ENCODE measurements around the gene SH3BP5. TPM values are rescaled to one million over a fixed set of nuclear protein-coding genes. Genes with fewer than 3 reads are reported as not detected.

Gene SH3BP5
- total RNA-seq, 2 donors from 2014 or later: 13.3 to 71.6 TPM

DNA sequence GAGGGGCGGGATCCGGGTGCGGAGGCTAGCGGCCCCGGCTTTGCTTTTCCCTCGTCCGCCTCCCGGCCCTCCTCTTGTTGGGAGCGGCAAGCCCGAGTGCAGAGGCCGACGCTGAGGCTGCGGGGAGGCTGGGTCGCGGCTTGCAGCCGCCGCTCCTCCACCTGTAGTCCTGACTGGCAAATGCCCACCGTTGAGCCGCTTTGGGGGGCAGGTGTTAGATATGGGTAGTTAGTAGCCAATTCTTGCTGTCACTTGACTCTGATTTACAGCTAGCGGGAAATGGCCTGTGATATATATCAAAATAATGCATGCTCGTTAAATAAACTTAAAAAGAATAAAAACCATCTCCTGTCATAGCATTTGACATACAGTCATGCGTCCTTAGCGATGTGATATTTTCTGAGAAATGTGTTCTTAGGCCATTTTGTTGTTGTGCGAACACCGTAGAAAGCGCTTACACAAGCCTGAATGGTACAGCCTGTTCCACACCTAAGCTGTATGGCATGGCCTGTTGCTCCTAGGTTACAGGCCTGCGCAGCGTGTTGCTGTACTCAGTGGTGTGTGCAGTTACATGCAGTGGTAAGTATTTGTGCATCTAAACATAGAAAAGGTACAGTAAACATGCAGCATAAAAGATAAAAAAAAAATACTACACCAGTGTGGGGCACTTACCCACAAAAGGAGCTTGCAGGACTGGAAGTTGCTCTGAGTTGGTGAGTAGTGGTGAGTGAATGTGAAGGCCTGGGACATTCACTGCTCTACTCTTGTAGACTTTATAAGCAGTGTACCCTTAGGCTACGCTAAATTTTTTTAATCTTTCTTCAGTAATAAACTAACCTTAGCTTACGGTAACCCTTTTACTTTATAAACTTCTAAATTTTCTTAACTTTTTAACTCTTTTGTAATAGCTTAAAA, 125.5 kb downstream of the SH3BP5 start:
- H3K9me3 ChIP-seq: no peaks in the 10 kb centered on the region
- 3% methylated on average over 25 of the region's 30 CpGs for WGBS

DNA sequence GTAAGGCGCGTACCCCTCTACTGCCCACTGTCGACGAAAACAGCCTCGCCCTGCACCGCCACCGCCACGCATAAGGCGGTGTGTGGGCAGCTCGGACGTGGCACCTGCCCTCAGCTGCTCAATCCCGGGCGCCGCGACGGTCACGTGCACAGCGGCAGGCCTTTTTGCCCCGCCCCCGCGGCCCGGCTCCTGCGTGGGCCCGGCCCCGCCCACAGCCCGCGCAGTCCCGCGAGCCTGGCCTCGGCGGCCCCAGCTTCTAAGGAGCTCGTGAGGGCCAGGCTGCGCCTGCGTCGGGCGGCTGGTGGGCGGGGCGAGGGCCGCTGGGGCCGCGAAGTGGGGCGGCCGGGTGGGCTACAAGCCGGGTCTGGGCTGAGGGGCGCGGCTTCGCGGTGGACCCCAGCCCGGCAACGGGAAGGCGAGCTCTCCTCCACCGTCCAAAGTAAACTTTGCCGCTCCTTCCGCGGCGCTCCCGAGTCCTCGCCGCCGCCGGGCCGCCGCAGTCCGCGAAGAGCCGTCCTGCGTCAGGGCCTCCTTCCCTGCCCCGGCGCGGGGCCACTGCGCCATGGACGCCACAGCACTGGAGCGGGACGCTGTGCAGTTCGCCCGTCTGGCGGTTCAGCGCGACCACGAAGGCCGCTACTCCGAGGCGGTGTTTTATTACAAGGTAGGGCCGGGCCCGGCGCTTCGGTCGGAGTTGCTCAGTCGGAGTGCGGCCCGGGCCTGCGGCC, 126.3 kb downstream of the SH3BP5 start, which contains the start of gene CAPN7:
CAPN7 (plus strand) TSS at position 313 of the 728 bp plus-strand sequence; CDS start at position 563, 250 bp downstream.
- Histone ChIP-seq H3K4me1 (replicated peaks) (no peaks in the 10 kb centered on the region), H3K4me3 (peak within 1 kb of the TSS; percentile 59 to 83), H3K27ac (peak within 1 kb of the TSS; percentile 85 to 93), H3K9me3 (no peaks in the 10 kb centered on the region), H3K36me3 (no peaks in the 10 kb centered on the region), H3K27me3 (replicated peaks; ENCODE audit: insufficient read depth) (no peaks in the 10 kb centered on the region)
- DNase-seq (ENCODE audit: low spot score): peak; percentile 93
- intact Hi-C loops (cut with DNase I): loop anchor here (5.0 to 10.0 kb wide), 3 partner anchors 61 to 281 kb away; no protein-coding TSS in a partner anchor
- peak; percentile 83 for TF ChIP-seq POLR2A (IDR thresholded peaks at IDR 0.05)
- TF ChIP-seq CTCF (IDR thresholded peaks at IDR 0.05): peak in 2 of 4 experiments; percentile 49 to 62
- peak; percentile 74 for TF ChIP-seq POLR2AphosphoS5 (IDR thresholded peaks at IDR 0.05)
- WGBS: under 1% methylated on average over 77 of the region's 92 CpGs

More for the DNA sequence above, 125.5 kb downstream of the SH3BP5 start:
- TF ChIP-seq POLR2AphosphoS5 (IDR thresholded peaks at IDR 0.05): peak; percentile 30
- no peak for TF ChIP-seq CTCF (IDR thresholded peaks at IDR 0.05)
- Histone ChIP-seq H3K27ac (peak overlapping the region; percentile 85 to 93), H3K4me3 (peak overlapping the region; percentile 59 to 83), H3K27me3 (replicated peaks; ENCODE audit: insufficient read depth) (no peaks in the 10 kb centered on the region), H3K36me3 (no peaks in the 10 kb centered on the region), H3K4me1 (replicated peaks) (no peaks in the 10 kb centered on the region)
- peak; percentile 37 for DNase-seq (ENCODE audit: low spot score)
- intact Hi-C loops (cut with DNase I): loop anchor here (5.0 to 10.0 kb wide), 3 partner anchors 60 to 282 kb away; no protein-coding TSS in a partner anchor

DNA sequence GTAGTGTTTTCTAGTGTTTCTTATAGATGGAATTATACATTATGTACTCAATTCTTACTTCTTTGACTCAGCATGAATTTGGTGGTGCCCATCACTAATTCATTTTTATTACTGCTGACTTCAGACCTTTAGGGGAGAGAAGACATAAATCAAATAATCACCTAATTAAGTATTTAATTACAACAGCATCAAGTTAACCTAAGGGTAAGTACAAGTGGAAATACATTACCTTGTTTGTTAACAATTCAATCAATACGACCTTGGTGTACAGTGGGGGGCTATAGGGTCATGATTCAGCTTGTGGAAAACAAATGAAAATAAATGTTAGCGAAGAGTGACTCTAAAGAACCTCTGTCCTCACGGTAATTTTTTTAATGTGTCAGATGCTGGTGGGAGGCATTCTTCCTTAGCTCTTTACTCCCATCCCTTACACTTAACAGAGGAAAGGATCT, 126.9 kb downstream of the SH3BP5 start:
- Histone ChIP-seq H3K27me3 (replicated peaks; ENCODE audit: insufficient read depth) (no peaks in the 10 kb centered on the region), H3K9me3 (no peaks in the 10 kb centered on the region), H3K36me3 (no peaks in the 10 kb centered on the region), H3K4me3 (peak overlapping the region; percentile 59 to 83), H3K4me1 (replicated peaks) (no peaks in the 10 kb centered on the region), H3K27ac (peak overlapping the region; percentile 85 to 93)
- WGBS: under 1% methylated on average over 3 of the region's 3 CpGs
- TF ChIP-seq CTCF (IDR thresholded peaks at IDR 0.05) (no peak), POLR2AphosphoS5 (IDR thresholded peaks at IDR 0.05) (no peak), POLR2A (IDR thresholded peaks at IDR 0.05) (no peak)
- intact Hi-C loops (cut with DNase I): loop anchor here (5.0 to 10.0 kb wide), 3 partner anchors 62 to 281 kb away; no protein-coding TSS in a partner anchor
- DNase-seq (ENCODE audit: low spot score): no peak

Small RNA genes lying within 50 kb of the gene (small RNA-seq; reads per million reads assigned to genes)
- gene HMGN2P7: 0 reads per million in 2 donors
- gene RNU6-454P: 0 reads per million in 2 donors

Other genes starting within 250 kb of the SH3BP5 start
- gene RBSN, start 233.4 kb downstream of the SH3BP5 start, total RNA-seq: 10 to 100 TPM; 17.9 to 39.4 TPM
- gene CAPN7, start 126.3 kb downstream of the SH3BP5 start, total RNA-seq: 10 to 100 TPM; 45.1 to 46.7 TPM
- gene METTL6, start 95.0 kb upstream of the SH3BP5 start, total RNA-seq: 10 to 100 TPM; 12.5 to 14.8 TPM
- gene EAF1, start 95.0 kb upstream of the SH3BP5 start, total RNA-seq: 10 to 100 TPM; 25.5 to 30.9 TPM
- 1 to 10 TPM in 1 of 2 donors, under 1 TPM in 1; 0.87 to 3.9 TPM for gene COLQ, start 189.1 kb upstream of the SH3BP5 start, total RNA-seq